G401.6 (cell line): ENCODE data around the gene ZNF565.
"Not testable (repeated sequence)": the region's sequence is repeated elsewhere in the genome, so short reads cannot be mapped to it uniquely, and the experiment has no call there.

Experiments
- FAIRE-seq: peaks from 2 replicates; lab custom pipeline; 2012; peaks lifted over from hg19 to GRCh38; lab: Jason Lieb, UNC

ZNF565 gene

DNA sequence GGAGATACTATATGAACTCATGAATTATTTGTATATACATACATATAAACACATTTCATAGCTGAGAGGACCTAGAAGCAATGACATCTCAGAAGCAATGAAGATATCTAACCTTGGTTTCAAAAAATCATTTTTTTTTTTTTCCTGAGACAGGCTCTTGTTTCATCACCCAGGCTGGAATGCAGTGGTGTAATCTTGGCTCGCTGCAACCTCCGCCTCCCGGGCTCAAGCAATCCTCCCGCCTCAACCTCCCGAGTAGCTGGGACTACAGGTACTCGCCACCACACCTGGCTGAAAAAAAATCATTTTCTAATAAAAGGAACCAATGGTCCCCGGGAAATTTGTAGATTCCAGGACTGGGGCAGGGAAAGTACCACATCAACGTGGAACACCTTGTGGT lies 4.0 kb downstream of the ZNF565 start:
- FAIRE-seq = no peak

DNA sequence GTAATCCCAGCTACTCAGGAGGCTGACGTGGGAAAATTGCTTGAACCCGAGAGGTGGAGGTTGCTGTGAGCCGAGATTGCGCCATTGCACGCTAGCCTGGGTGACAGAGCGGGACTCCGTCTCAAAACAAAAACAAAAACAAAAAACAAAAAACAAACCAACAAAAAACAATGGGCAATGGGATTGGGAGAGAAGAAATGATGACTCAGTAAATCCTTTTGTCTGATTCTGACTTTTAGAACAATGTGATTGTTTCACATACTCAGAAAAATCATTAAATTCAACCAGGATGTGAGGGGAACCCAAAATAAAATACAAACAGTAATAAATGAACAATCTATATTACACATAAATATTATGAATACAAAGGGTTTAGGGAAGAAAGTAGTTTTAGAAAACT lies 5.1 kb downstream of the ZNF565 start:
- FAIRE-seq = no peak

DNA sequence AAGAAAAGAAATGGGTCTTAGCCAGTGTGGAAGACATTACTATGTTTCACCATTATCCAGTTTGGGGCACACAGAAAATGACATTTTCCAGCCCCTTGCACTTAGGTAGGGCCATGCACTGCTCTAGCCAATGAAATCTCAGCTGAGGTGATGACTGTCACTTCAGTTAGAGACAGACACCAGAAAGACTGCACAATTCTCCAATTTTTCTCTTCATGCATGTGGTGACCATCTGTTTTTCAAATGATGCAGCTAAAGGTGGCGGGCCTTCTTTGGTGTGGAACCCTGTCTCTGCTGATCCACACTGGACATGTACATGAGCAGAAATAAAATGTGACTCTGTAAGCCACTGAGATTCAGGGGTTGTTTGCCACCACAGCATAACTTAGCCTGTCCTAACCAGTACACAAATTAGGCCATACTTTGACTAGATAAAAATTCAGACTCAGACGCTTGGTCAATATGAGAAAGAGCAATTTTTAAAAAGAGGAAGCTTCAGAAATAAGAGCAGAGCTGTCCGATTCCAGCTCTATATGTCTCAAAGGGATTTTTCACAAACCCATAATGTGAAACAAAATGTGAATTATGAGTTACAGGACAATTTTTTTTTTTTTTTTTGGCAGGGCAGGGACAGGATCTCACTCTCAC lies 6.7 kb downstream of the ZNF565 start:
- FAIRE-seq = no peak

DNA sequence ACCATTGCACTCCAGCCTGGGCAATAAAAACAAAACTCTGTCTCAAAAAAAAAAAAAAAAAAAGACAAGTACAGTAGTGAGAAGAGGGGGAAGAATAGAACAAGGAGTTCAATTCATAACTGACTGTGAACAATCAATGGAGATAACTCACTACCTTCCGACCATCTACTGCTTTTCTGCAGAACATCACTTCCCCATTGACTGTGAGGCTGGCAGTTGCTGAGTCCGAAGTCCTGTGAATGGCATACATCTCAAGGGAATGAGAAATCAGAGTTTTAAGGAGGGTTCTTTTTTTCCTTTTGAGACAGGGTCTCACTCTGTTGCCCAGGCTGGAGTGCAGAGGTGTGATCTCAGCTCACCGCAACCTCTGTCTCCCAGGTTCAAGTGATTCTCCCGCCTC lies 11.2 kb downstream of the ZNF565 start:
- no peak for FAIRE-seq

DNA sequence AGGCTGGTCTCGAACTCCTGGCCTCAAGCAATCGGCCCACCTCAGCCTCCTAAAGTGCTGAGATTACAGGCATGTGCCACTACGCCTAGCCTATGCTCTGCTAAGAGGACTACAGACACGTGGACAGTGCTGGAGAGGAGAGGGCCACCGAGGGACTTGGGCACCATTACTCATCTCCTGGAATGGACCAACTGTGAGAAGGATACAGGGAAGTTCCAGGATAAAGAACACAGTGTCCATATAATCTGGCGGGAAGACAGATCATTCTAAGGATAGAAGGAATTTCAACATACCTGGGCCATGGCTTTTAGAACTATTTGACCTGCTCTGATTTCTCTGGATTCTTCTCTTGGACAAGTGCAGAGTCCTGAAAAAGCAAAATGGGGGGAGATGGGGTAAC lies 12.8 kb downstream of the ZNF565 start:
- FAIRE-seq = no peak

DNA sequence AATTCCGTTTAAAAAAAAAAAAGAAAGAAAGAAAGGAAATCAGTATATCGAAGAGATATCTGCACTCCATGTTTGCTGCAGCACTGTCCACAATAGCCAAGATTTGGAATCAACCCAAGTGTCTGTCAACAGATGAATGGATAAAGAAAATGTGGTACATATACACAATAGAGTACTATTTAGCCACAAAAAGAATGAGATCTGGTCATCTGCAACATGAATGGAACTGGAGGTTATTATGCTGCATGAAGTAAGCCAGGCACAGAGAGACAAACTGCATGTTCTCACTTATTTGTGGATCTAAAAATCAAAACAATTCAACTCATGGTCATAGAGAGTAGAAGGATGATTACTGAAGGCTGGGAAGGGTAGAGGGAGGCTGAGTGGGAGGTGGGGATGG lies 16.3 kb downstream of the ZNF565 start:
- FAIRE-seq = no peak

DNA sequence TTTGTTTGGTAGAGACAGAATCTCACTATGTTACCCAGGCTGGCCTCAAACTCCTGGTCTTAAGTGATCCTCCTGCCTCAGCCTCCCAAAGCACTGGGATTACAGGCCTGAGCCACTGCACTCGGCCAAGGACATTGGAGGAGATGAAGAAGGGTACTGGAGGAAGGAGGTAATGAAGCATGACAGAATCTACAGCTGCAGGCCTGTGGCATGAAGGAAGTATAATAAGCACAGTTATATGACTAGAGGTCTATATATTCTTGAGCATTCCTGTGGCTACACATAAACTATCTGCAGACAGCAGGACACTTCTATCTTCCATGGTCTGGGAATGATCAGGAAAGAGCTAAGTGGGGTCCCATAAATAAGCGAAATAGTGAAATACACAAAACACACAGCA lies 18.2 kb downstream of the ZNF565 start:
- FAIRE-seq = no peak

DNA sequence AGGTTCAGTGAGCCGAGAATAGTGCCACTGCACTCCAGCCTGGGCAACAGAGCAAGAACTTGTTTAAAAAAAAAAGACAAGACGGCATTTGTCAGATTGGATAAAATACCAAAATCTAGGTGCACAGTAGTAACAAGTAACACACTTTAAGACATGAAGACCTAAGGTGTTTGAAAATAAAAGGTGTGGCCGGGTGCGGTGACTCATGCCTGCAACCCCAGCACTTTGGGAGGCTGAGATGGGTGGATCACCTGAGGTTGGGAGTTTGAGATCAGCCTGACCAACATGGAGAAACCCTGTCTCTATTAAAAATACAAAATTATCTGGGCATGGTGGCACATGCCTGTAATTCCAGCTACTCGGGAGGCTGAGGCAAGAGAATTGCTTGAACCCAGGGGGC lies 27.7 kb downstream of the ZNF565 start:
- not testable (repeated sequence) for FAIRE-seq

DNA sequence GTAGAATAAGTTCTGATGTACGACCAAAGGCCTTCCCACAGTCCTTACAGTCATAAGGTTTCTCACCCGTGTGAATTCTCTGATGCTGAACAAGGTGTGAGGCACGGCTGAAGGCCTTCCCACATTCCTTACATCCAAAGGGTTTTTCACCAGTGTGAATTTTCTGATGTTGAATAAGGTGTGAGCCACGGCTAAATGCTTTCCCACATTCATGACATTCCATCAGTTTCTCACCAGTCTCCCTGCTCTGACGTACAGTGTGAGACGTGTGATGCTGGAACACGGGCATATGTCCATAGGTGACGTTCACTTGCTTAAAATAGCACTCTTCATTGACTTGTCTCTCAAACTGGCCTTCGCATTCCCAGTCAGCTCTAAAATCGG lies 31.2 kb downstream of the ZNF565 start:
- no peak for FAIRE-seq

DNA sequence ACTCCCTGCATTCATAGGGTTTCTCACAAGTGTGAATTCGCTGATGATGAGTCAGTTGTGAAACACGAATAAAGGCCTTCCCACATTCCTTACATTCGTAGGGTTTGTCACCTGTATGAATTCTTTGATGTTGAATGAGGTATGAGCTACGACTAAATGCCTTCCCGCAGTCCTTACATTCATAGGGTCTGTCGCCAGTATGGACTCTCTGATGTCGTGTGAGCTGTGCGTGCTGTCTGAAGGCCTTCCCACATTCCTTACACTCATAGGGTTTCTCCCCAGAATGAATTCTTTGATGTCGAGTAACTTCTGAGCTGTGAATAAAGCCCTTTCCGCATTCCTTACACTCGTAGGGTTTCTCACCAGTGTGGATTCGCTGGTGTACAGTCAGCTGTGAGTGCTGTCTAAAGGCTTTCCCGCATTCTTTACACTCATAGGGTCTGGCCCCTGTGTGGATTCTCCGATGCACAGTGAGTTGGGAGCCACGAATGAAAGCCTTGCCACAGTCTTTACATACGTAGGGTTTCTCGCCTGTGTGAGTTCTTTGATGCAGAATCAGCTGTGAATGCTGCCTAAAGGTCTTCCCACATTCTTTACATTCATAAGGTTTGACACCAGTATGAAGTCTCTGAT lies 31.7 kb downstream of the ZNF565 start:
- FAIRE-seq = no peak

DNA sequence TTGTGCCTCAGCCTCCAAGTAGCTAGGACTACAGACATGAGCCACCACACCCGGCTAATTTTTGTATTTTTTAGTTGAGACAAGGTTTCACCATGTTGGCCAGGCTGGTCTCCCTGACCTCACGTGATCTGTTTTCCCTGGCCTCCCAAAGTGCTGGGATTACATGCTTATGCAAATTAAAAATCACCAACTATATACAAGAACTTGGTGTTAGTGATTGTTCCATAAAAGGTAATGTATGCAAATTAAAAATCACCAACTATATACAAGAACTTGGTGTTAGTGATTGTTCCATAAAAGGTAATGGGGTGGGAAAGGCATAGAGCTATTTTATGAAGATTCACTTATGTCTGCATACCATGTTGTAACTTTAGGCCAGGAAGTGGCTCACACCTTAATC lies 35.4 kb downstream of the ZNF565 start:
- not testable (repeated sequence) for FAIRE-seq

DNA sequence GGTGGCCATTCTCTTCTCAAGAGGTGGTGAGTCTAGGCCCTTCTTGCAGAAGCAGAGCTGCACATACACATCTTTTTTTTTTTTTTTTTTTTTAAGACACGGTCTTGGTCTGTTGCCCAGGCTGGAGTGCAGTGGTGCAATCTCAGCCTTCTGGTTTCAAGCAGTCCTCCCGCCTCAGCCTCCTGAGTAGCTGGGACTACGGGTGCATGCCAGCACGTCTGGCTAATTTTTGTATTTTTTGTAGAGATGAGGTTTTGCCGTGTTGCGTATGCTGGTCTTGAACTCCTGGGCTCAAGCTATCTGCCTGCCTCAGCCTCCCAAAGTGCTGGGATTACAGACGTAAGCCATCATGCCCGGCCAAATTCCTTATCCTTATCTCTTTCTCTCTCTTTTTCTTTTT lies 40.6 kb downstream of the ZNF565 start:
- FAIRE-seq = not testable (repeated sequence)

DNA sequence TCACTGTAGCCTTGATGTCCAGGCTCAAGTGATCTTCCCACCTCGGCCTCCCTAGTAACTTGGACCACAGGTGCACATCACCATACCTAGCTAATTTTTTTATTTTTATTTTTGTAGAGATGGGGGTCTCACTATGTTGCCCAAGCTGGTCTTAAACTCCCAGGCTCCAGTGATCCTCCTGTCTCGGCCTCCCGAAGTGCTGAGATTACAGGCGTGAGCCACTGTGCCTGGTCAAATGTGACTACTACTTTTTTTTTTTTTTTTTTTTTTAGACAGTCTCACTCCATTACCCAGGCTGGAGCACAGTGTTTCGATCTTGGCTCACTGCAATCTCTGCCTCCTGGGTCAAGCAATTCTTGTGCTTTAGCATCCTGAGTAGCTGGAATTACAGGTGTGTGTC lies 41.6 kb downstream of the ZNF565 start:
- FAIRE-seq = no peak

DNA sequence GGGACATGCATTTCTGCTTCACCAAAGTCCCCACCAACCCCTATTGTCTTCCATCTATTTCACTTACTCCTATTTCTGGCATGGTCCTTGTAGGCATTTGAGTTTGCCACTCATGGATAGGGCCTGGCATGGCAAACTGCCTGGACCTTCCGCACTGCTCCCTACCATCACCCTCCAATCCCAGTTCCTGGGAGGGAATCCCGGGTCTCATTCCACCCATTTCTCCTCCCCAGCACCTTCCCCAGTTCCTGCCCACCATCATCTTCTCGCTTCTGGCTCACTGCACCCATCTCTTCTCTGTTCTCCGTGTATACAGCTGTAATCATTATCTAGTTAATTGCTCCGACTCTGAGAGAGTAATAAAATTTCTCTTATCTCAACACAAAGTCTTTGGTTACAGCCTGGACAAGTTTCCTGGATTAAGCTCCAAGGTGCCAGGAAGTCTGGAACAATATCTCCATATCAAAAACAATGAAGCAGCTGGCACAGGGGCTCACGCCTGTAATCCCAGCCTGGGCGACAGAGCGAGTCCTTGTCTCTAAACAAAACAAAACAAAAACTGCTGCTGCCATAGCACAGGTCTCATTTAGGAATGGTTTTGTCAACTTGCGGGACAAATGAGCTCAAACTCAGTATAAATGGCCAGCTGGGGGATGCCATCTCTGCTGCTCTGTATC lies 45.2 kb downstream of the ZNF565 start:
- no peak for FAIRE-seq

DNA sequence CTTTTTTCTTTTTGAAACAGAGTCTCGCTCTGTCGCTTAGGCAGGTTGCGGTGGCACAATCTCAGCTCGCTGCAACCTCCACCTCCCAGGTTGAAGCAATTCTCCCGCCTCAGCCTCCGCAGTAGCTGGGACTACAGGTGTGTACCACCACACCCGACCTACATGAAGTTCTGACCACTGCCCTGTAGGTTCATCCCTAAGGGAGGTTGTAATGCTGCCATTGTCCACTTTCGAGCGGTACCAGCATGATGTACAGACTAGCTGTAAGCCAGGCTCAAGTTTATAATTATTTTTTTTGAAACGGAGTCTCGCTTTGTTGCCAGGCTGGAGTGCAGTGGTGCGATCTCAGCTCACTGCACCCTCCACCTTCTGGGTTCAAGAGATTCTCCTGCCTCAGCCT lies 50.7 kb downstream of the ZNF565 start:
- FAIRE-seq = no peak

DNA sequence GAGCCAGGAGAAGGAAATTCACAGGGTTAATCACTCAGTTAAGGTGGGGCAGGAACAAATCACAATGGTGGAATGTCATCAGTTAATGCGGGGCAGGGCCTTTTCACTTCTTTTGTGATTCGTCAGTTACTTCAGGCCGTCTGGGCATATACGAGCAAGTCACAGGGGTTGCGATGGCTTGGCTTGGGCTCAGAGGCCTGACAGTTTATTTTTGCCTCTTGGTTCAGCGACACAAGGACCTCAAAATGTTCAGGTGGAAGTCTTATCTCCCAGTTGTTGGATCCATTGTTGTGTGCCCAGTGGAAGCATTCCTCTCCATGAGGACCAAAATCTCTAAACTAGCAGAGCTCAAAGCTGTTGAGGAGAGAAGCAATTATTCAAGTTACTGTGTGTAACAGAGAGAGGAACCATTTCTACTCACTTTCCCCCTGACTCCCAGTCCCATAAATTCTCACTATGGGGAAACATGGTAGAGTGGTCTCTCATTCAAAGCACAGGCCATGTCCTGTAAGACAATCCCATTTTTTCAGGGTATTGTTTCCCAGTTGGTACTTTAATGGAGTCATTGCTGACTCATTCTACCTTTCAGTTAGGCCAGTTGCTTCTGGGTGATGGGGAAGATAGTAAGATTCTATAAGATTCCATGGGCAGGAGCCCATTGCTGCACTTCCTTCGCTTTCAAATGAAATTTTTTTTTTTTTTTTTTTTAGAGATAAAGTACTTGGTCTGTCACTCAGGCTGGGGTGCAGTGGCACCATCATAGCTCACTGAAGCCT lies 53.5 kb downstream of the ZNF565 start:
- FAIRE-seq = no peak

DNA sequence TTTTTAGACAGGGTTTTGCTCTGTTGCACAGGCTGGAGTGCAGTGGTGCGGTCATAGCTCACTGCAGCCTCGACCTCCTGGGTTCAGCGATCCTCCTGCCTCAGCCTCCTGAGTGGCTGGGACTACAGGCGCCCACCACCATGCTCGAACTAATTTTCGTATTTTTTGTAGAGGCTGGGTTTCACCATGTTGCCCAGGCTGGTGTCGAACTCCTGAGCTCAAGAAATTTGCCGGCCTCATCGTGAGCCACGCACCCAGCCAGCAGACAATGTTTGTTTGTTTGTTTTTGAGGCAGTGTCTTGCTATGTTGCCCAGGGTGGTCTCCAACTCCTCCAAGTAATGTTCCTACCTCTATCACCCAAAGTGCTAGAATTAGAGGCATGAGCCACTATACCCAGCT lies 61.3 kb downstream of the ZNF565 start:
- FAIRE-seq = no peak

DNA sequence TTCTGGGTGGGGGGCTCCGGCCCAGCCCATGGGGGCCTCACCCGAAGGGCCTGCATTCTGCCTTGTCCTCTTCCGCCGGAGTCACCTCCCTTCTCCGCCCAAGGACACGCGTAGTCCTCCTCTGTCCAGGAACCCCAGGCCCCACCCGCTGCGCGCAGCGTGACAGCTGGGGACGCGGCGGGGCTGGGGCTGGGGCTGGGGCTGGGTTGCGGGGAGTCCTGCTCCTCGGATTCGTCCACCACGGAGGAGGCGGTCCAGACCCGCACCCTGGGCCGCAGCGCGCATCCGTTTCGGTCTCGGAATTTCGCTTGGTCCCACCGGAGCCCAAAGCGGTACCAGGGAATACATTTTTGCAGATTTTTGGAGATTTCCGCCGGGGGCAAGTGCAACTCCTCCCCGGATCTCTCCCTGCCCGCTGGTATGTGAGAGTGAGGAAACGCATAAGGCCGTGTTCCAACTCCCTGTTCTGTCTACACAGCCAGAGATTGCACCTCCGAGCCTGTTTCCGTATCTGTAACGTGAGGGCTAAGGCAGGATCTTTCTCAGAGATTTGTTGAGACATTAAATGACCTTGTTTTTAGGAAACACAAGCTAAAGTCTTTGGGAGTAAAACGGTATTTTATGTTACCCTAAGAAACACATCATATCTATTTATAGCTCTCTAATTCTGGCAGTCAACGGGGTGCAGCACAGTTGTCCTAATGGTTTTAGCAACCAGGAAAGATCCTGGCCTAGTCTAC lies 61.9 kb downstream of the ZNF565 start, which contains the start of gene COX7A1:
Gene COX7A1, minus strand, starts transcription at position 96 of the 740 bp plus-strand sequence. Its CDS starts 40 bp downstream, at position 56.
- FAIRE-seq = no peak

DNA sequence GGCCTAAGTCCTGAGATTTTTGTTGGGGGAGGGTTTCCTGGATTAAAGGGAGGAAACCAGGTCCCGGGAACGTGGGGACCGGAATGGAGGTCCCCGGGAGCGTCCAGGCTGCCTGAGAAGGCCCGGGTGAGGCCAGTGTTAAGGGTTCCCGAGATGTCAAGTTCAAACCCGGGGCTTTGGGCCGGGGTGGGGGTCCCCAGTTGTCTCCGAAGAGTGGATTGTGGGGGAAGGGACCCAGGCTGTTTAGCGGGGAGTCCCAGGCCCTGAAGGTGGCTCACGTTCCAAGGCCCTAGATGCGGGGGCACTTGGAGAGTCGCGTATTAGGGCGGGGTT lies 62.5 kb downstream of the ZNF565 start:
- no peak for FAIRE-seq

DNA sequence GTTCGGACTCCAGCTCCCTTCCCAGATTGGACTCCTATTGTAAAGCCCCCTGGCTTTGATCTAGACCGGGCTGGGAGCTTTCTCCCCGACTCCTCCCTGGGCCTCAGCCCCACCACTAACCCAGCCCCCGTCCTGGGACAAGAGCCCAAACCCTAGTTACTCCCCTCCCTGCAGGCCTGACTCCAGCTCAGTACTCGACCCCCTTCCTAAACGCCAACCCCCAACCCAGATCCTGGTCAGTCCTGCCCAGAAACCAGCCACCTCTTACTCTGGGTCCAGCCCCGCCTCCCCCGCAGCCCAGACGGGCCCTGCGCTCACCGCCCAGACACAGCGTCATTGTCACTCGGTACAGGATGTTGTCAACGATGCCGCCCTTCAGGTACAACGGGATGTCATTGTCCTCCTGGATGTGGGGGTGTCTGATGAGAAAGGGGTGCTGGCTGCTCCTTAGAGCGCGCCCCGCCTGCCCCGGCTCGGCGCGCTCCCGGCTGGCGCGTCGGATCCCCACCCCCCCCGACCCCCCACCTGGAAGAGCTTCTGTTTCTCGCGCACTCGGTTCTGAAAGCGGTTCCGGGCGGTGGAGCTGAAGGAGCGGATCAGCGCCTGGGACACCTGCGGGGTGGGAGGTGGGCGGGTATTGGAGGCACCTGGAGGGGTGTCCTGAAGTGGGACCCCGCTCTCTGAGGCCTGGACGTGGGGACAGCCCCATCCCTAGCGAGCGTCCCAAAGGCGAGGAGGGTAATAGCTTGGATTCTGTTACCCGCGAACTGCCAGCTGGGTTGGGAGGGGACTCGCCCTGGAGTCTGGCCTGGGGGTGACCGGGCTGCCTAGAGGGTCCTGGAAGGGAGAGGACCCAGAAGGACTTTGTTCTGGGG lies 63.1 kb downstream of the ZNF565 start:
- FAIRE-seq = no peak

DNA sequence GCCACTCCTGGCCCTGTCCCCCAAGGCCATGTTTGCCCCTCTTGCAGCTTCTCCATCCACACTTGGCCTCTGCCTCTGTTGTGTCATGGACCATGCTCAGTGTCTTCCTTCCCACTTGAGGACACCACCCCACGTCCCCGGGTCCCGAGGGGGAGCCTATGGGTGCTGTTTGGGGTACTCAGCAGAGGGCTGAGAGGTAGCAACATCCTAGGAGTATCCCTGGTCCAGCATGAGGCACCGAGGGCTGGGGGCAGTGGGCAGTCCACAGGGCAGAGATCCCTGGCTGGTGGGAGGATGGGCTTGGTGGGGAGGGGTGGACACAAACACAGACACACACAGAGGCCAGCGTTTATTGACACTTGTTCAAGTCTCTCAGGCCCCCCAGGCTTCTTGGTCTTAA lies 63.9 kb downstream of the ZNF565 start:
- no peak for FAIRE-seq
